Measurements from ENCODE around the gene GIGYF1. TPM values are rescaled to one million over a fixed set of nuclear protein-coding genes. Genes with fewer than 3 reads are reported as not detected.
"Not testable (repeated sequence)": the region's sequence is repeated elsewhere in the genome, so short reads cannot be mapped to it uniquely, and the experiment has no call there.

Gene GIGYF1
- total and polyA plus RNA-seq, 9 donors, result 7.0 to 93.0 (median 56.1) TPM

DNA sequence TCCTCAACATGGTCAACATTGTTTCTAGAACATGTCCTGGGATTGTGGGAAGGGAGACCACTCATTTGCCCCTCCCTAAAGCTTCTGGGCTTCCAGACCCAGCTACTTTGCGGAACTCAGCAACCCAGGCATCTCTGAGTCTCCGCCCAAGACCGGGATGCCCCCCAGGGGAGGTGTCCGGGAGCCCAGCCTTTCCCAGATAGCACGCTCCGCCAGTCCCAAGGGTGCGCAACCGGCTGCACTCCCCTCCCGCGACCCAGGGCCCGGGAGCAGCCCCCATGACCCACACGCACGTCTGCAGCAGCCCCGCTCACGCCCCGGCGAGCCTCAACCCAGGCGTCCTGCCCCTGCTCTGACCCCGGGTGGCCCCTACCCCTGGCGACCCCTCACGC, 26.2 kb upstream of the GIGYF1 start, which contains the start of gene EPO:
Gene EPO (plus strand): TSS at position 190 of the 392 bp plus-strand sequence. CDS start 513 bp downstream, outside the sequence.
- Histone ChIP-seq H3K27ac (no peak within 1 kb of the TSS), H3K4me3 (peak within 1 kb of the TSS; percentile 22), H3K36me3 (no peaks in the 10 kb centered on the region), H3K9me3 (no peaks in the 10 kb centered on the region), H3K27me3 (no peaks in the 10 kb centered on the region), H3K4me1 (ENCODE audit: insufficient read depth) (peaks cover 2% of the 10 kb centered on the region)
- WGBS, 3 donors, result 1 to 5% (median 3%) methylated on average over 11 to 21 of the region's 21 CpGs
- intact Hi-C loops (cut with DNase I), result loop anchor here in 2 of 4 donors (10.0 kb wide), 1 partner anchor 255 kb away; the partner anchor contains the start of gene SPACDR (in 2 of the 2)
- no peak for DNase-seq
- TF ChIP-seq CTCF (IDR thresholded peaks at IDR 0.05) (no peak), EP300 (IDR thresholded peaks at IDR 0.05) (no peak), POLR2A (IDR thresholded peaks at IDR 0.05) (no peak)

DNA sequence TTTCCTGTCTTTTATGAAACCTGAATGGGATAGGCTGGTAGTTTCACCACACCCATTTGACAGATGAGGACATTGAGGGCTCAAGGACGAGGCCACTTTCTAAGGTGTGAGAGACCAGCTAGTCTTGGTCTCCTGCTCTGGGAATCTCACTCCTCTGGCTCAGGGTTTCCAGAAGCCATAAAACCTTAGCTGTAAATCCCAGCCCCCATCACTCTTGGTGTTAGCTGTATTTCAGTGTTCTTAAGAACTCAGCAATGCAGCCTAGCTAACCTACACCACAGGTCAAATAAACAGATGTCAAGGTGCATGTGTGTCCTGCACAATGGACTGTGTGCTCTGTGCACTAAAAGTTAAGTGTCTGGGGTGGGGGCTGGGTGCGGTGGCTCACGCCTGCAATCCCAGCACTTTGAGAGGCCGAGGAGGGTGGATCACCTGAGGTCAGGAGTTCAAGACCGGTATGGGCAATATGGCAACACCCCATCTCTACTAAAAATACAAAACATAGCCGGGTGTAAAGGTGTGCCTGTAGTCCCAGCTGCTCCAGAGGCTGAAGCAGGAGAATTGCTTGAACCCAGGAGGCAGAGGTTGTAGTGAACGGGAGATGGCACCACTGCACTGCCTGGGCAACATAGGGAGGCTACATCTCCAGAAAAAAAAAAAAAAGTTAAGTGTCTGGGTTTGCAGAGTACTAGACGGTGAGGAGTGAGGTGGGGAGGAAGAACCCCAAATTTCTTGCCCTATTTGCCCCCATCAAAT, 25.7 kb upstream of the GIGYF1 start:
- H3K36me3 ChIP-seq, result no peaks in the 10 kb centered on the region
- peaks cover 2% of the 10 kb centered on the region for H3K4me1 ChIP-seq (ENCODE audit: insufficient read depth)
- H3K27ac ChIP-seq, result no peak overlapping the region
- no peaks in the 10 kb centered on the region for H3K27me3 ChIP-seq
- H3K9me3 ChIP-seq, result no peaks in the 10 kb centered on the region
- no peak for TF ChIP-seq EP300 (IDR thresholded peaks at IDR 0.05)
- no peak for TF ChIP-seq POLR2A (IDR thresholded peaks at IDR 0.05)
- no peak for TF ChIP-seq CTCF (IDR thresholded peaks at IDR 0.05)
- no peak overlapping the region for H3K4me3 ChIP-seq
- intact Hi-C loops (cut with DNase I), result loop anchor here in 2 of 4 donors (10.0 kb wide), 1 partner anchor 255 kb away; the partner anchor contains the start of gene SPACDR (in 2 of the 2)
- no peak for DNase-seq
- WGBS, 3 donors, result 35 to 47% (median 40%) methylated on average over 8 of the region's 8 CpGs

DNA sequence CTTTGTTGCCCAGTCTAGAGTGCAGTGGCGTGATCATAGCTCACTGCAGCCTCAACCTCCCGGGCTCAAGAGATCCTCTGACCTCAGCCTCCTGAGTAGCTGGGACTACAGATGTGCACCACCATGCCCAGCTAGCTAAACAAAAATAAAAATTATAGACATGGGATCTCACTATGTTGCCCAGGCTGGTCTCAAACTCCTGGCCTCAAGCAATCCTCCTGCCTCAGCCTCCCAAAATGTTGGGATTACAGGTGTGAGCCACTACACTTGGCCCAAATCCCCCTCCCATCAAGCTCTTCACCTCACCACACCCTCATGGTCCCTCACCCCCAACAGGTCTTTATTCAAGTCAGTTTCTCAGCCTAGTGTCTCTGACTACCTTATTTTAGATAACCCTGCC, 23.0 kb upstream of the GIGYF1 start:
- H3K27me3 ChIP-seq; H3K4me1 ChIP-seq (ENCODE audit: insufficient read depth); H3K9me3 ChIP-seq; H3K4me3 ChIP-seq; H3K27ac ChIP-seq; H3K36me3 ChIP-seq; DNase-seq; intact Hi-C loops (cut with DNase I): not testable (repeated sequence)
- 90 to 96% (median 93%) methylated on average over 2 of the region's 2 CpGs for WGBS, 3 donors

- intact Hi-C loops (cut with DNase I), result no loop called here
- no peak for DNase-seq
- H3K9me3 ChIP-seq, result no peaks in the 10 kb centered on the region
- no peaks in the 10 kb centered on the region for H3K4me1 ChIP-seq (ENCODE audit: insufficient read depth)
- H3K27me3 ChIP-seq, result no peaks in the 10 kb centered on the region
- no peak overlapping the region for H3K4me3 ChIP-seq
- no peak for TF ChIP-seq POLR2A (IDR thresholded peaks at IDR 0.05)
- H3K36me3 ChIP-seq, result no peaks in the 10 kb centered on the region
- no peak overlapping the region for H3K27ac ChIP-seq
- 52 to 63% (median 60%) methylated on average over 8 of the region's 8 CpGs for WGBS, 3 donors
Observed at GRCh38 chr7:100714725-100715124, 20.7 kb upstream of the GIGYF1 start.

DNA sequence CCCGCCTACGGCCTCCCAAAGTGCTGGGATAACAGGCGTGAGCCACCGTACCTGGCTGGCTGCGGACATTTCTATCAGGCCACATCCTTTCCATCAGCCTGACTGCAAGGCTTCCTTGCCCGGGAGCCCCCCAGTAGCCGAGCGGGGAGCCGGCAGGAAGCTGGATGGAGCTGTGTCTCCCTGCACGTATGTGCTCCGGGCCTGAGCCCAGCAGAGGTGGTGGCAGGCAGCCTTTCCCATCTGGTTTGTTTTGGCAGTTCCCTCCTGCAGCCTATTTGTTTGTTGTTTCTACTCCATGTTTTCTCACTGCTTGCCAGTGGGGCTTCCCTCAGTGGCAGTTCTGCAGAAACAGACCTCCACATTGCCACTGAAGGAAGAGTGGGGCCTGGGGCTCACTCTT, 17.3 kb upstream of the GIGYF1 start:
- 31 to 58% (median 33%) methylated on average over 11 of the region's 11 CpGs for WGBS, 3 donors
- Histone ChIP-seq H3K27me3 (no peaks in the 10 kb centered on the region), H3K4me3 (no peak overlapping the region), H3K27ac (no peak overlapping the region), H3K4me1 (ENCODE audit: insufficient read depth) (peaks cover 7% of the 10 kb centered on the region), H3K9me3 (no peaks in the 10 kb centered on the region), H3K36me3 (no peaks in the 10 kb centered on the region)
- TF ChIP-seq POLR2A (IDR thresholded peaks at IDR 0.05), result no peak
- peak in 1 of 5 donors; percentile 44 for DNase-seq
- intact Hi-C loops (cut with DNase I), result no loop called here

DNA sequence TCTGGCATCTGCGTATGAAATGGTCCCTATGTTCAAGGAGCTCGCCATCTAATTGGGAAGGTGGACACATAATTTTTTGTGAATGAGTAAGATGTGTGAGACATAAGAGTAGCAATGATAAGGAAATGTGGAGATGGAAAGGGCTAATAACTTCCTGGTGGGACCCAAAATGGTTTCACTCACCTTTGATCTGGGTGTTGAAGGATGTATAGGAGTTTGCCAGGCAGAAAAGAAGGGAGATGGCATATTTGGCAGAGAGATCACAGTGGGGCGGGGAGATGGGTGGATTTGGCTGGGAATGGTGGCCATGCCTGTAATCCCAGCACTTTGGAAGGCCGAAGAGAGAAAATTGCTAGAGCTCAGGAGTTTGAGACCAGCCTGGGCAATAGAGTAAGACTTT, 16.4 kb upstream of the GIGYF1 start:
- Histone ChIP-seq H3K36me3 (no peaks in the 10 kb centered on the region), H3K4me3 (no peak overlapping the region), H3K4me1 (ENCODE audit: insufficient read depth) (peaks cover 7% of the 10 kb centered on the region), H3K27ac (no peak overlapping the region), H3K27me3 (no peaks in the 10 kb centered on the region), H3K9me3 (no peaks in the 10 kb centered on the region)
- intact Hi-C loops (cut with DNase I), result no loop called here
- DNase-seq, result no peak
- TF ChIP-seq CTCF (IDR thresholded peaks at IDR 0.05) (no peak), EP300 (IDR thresholded peaks at IDR 0.05) (no peak), POLR2A (IDR thresholded peaks at IDR 0.05) (no peak)
- 74 to 98% (median 96%) methylated on average over 4 of the region's 4 CpGs for WGBS, 3 donors
